Measurements from ENCODE around the gene NFKBIL1.

- TF ChIP-seq ZNF384 (IDR thresholded peaks at IDR 0.05) (no peak), L3MBTL2 (conservative IDR thresholded peaks at IDR 0.05) (no peak), NFRKB (IDR thresholded peaks at IDR 0.05) (no peak), SP1 (IDR thresholded peaks at IDR 0.05) (no peak), FOXM1 (IDR thresholded peaks at IDR 0.05; ENCODE audit: borderline replicate concordance) (no peak)
Measured at GRCh38 chr6:31543639-31544038, 3.8 kb upstream of the NFKBIL1 start.
